Muscle layer of duodenum (tissue), 2 donors: ENCODE results near the gene PELI2.

ENCODE experiments used
- H3K27ac ChIP-seq: one replicate; pipeline ENCODE4 v1.7.0; 2013; ENCODE audit warnings: mild to moderate bottlenecking, low read length
- H3K27me3 ChIP-seq: one replicate; pipeline ENCODE4 v1.7.0; 2013; ENCODE audit warnings: low read depth, mild to moderate bottlenecking, control low read depth, low read length
- H3K36me3 ChIP-seq, 2 donors: one replicate each; pipeline ENCODE4 v1.7.0; 2013; ENCODE audit warnings: low read length in 2 of 2, control low read depth in 1 of 2, mild to moderate bottlenecking in 1 of 2; ENCODE audit not compliant: insufficient read depth in 2 of 2, control insufficient read depth in 1 of 2
- H3K4me1 ChIP-seq, 2 donors: one replicate each; pipeline ENCODE4 v1.7.0; 2013; ENCODE audit warnings: low read length in 2 of 2, mild to moderate bottlenecking in 2 of 2, control low read depth in 1 of 2, moderate library complexity in 1 of 2; ENCODE audit not compliant: insufficient read depth in 2 of 2, control insufficient read depth in 1 of 2
- H3K4me3 ChIP-seq, 2 donors: one replicate each; pipeline ENCODE4 v1.7.0; 2013; ENCODE audit warnings: low read length in 2 of 2, low read depth in 1 of 2, mild to moderate bottlenecking in 1 of 2
- H3K9me3 ChIP-seq, 2 donors: one replicate each; pipeline ENCODE4 v1.7.0; 2013; ENCODE audit warnings: low read length in 2 of 2, control low read depth in 1 of 2, mild to moderate bottlenecking in 1 of 2; ENCODE audit not compliant: control insufficient read depth in 1 of 2
- donor health status: healthy.

Gene PELI2

DNA sequence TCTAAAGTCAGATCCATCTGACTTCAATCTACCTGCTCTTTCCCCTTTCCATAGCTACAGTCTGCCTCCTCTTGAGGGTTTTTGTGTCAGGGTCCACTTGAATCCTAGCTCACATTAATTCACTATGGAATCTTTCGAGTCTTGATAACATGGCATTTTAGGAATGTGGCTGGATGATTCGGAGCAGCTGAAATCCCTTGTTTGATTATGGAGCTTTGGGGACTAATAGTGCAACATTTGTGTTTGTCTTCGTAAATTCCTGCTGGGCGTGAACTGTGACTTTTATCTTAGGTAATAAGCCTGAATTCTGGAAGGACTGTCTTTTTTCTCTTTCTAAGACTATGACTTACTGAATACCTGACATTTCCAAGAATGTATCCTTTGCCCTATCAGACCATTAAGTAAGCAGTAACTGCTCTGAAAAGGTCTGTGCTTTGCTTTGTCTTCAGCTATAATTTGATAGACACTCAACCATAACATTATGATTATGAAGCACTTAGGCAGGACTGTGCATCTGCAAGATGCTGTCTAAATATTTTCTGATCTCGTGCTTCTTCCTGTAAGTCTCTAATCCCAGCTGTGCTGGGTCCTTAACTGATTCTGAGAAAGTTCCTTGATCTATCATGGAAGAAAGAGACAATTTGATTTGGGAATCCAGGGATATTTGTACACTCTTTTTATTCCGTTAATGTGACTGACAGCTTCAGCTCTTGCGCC lies 19.0 kb upstream of the PELI2 start:
- no peaks in the 10 kb centered on the region for H3K36me3 ChIP-seq
- H3K9me3 ChIP-seq, result no peaks in the 10 kb centered on the region
- no peak overlapping the region for H3K4me3 ChIP-seq
- H3K27me3 ChIP-seq, result no peaks in the 10 kb centered on the region
- no peaks in the 10 kb centered on the region for H3K4me1 ChIP-seq
- no peak overlapping the region for H3K27ac ChIP-seq

DNA sequence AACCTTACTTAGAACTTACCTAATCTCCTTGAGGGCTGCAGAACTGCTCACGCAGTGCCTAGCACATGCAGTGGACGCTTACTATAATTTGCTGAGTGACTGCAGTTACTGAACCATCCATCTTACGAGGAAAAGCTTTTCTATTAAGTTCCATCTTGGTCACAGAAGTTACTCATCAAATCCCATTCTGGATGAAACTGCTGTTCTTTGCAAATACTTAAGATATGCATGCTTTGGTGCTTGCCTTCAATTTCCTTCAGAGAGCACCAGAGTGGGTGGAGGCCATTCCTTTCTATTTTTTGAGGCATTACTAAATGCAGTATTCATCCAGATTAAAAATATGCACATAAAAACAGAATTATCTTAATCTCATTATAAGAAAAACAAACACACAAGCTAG lies 17.7 kb upstream of the PELI2 start:
- Histone ChIP-seq H3K27me3 (no peaks in the 10 kb centered on the region), H3K9me3 (no peaks in the 10 kb centered on the region), H3K27ac (no peak overlapping the region), H3K4me1 (no peaks in the 10 kb centered on the region), H3K36me3 (no peaks in the 10 kb centered on the region), H3K4me3 (no peak overlapping the region)

DNA sequence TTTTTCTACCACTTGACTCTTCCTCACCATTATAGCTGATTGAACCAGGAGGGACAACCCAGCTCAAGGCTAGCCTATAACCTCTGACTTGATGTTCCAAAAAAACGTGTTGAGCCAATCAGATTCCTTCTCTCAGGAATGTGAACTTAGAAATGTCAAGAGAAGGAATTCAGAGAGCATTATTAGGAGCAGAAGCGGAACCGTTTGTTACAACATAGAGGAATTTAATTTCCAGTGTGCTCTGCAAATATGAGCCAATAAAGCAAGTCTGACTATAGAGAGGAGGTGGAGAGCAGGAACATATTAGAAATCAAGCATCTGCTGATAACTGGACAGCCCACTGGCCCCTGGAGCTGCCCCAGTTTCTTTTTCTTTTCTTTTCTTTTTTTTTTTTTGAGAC lies 15.3 kb upstream of the PELI2 start:
- Histone ChIP-seq H3K27ac (no peak overlapping the region), H3K4me1 (no peaks in the 10 kb centered on the region), H3K4me3 (no peak overlapping the region)

DNA sequence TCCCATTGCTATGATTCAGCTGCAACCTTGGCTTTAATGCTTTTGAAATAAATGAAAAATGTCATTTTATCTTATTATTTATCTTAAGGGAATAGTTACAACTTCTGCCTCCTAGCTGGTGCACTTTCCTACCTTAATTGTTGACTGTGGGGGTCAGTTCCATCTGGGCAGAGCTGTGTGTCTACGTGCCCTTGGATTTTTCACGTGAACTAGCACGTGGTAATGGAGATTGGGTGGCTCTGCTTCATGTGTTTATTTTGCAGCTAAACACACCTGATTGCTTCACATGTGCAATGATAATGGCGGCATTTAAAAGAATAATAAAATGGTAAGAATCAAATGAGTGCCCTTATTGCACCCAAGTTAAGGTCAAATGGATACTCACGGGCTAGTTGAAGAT lies 10.6 kb upstream of the PELI2 start:
- Histone ChIP-seq H3K27me3 (no peaks in the 10 kb centered on the region), H3K9me3 (no peaks in the 10 kb centered on the region), H3K4me3 (no peak overlapping the region), H3K4me1 (no peaks in the 10 kb centered on the region), H3K36me3 (no peaks in the 10 kb centered on the region), H3K27ac (no peak overlapping the region)

More for the DNA sequence above, 15.3 kb upstream of the PELI2 start:
- H3K36me3 ChIP-seq, result no peaks in the 10 kb centered on the region
- H3K27me3 ChIP-seq, result no peaks in the 10 kb centered on the region
- no peaks in the 10 kb centered on the region for H3K9me3 ChIP-seq

DNA sequence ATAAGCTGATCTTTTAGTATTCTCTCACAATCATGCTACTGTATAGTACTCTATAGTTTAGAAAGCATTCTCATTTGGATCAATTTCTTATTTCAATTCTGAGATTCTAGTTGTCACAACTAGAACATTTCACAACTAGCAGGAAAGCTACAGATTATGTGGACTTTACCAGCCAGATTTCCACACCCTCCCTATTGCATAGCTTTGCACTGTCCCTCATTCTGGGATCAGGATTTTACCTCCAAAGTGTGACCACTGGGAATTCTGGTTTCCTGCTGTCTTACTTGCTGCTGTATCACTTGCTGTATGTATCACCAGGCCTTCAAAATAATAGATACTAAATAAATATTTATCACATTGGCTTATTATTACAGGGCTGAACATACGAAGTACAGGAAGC lies 10.2 kb upstream of the PELI2 start:
- no peak overlapping the region for H3K27ac ChIP-seq

DNA sequence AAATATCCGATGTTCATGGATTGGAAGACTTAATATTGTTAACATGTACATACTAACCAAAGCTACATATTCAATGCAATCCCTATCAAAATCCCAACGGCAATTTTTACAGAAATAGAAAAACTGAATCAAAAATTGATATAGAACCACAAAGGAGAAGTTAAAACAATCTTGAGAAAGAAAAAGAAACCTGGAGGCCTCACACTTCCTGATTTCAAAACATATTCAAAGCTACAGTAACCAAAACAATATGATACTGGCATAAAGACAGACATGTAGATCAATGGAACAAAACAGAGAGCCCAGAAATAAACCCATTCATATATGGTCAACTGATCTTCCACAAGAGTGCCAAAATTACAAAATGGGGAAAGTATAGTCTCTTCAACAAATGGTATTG lies 5.4 kb upstream of the PELI2 start:
- Histone ChIP-seq H3K27ac (no peak overlapping the region), H3K27me3 (no peaks in the 10 kb centered on the region), H3K4me3 (no peak overlapping the region), H3K9me3 (no peaks in the 10 kb centered on the region), H3K4me1 (peaks cover 0 to 4% of the 10 kb centered on the region in 2 donors), H3K36me3 (no peaks in the 10 kb centered on the region)

More for the DNA sequence above, 10.2 kb upstream of the PELI2 start:
- Histone ChIP-seq H3K9me3 (no peaks in the 10 kb centered on the region), H3K4me1 (no peaks in the 10 kb centered on the region), H3K27me3 (no peaks in the 10 kb centered on the region), H3K36me3 (no peaks in the 10 kb centered on the region), H3K4me3 (no peak overlapping the region)

DNA sequence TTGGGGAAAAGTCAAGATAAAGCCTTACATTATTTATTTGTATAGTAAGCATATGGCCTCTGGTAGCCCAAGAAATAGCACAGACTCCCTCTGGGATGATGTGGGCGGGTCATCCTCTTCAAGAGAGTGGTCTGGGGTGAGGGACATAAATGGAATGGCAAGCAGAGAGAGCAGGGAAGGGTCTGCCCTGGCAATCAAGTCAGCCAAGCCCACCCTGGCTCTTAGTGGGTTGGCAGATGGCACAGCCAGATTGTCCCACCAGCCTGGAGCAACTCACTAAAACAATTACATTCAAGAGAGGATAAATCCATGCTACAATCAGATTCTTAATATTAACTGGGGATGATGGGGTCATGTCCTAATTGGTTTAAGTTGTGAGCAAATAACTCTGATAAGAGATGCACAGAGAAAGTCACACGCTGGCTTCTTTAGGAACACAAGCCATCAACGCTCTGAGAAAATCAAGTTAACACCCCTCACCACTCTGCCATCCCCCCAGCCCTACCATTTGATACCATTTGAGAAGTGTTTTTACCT lies 2.8 kb upstream of the PELI2 start:
- H3K27ac ChIP-seq, result no peak overlapping the region
- H3K4me3 ChIP-seq, result no peak overlapping the region
- H3K9me3 ChIP-seq, result no peaks in the 10 kb centered on the region
- H3K36me3 ChIP-seq, result no peaks in the 10 kb centered on the region
- no peaks in the 10 kb centered on the region for H3K27me3 ChIP-seq
- peaks cover 0 to 7% of the 10 kb centered on the region in 2 donors for H3K4me1 ChIP-seq

DNA sequence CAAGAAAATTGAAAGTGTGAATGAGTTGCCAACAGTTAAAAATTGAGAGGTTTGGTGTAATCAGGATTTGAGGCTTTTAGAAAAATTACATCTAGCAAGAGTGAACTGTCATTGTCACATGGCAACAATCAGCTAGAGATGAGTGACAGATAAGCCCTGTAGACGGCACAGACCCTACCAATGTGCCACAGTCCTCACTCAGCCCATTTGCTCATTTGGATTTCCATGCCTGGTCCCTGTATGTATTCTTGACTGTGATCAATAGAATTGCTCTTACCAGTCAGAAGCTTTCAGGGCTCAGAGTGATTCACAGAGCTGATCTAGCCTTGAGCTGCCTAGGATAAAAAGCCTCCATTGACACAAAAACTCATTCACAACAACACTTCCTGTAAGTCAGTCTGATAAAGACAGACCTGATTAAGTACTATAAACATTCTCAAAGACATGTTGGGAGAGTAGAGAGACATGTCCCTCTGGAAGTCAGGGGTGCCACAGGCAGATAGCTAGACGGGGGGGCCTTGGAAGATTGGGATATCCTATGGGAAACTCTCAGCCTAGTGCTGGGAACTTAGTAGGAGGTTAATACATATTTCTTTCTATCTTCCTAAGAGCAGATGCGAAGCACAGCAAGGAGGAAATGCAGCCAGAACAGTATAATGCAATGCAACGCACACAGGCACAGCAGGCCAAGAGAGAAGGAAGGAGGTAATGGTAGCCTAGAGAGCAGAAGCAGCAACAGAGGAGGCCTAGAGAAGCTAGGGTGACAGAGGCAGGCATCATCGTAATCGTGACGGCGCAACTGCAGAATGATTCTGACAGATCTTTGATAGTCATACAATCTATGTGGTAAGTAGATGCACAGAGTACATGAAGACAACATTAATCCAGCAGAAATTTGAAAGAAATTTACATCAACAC lies 2.0 kb upstream of the PELI2 start:
- Histone ChIP-seq H3K4me3 (no peak overlapping the region), H3K27ac (no peak overlapping the region), H3K4me1 (peaks cover 0 to 12% of the 10 kb centered on the region in 2 donors), H3K27me3 (no peaks in the 10 kb centered on the region), H3K36me3 (no peaks in the 10 kb centered on the region), H3K9me3 (no peaks in the 10 kb centered on the region)

DNA sequence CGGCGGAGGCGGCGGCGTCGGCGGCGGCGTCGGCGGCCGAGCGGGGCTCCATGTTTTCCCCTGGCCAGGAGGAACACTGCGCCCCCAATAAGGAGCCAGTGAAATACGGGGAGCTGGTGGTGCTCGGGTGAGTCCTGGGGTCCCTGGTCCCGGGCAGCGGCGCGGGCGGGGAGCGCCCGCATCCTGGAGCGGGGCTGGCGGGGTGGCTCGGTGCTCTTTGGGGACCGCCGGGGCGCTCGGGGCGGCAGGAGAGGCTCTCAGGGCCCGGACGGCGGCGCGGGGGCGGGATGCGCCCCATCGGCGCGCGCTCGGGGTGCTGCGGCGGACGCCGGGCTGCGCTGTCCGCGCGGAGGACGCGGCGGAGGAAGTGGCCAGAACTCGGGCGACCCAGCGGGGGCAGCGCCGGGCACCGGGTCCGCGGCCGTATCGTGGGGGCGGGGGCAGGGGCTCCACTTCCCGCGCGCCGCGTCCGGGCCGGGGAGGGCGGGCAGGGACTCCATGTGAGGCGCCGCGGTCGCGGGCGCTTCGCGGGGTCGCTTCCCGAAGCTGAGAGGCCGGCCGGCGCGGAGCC lies 485 bp downstream of the PELI2 start:
- Histone ChIP-seq H3K27me3 (no peaks in the 10 kb centered on the region), H3K4me3 (peak overlapping the region; percentile 86 to 88), H3K4me1 (peaks cover 0 to 27% of the 10 kb centered on the region in 2 donors), H3K27ac (no peak overlapping the region), H3K9me3 (no peaks in the 10 kb centered on the region), H3K36me3 (no peaks in the 10 kb centered on the region)

DNA sequence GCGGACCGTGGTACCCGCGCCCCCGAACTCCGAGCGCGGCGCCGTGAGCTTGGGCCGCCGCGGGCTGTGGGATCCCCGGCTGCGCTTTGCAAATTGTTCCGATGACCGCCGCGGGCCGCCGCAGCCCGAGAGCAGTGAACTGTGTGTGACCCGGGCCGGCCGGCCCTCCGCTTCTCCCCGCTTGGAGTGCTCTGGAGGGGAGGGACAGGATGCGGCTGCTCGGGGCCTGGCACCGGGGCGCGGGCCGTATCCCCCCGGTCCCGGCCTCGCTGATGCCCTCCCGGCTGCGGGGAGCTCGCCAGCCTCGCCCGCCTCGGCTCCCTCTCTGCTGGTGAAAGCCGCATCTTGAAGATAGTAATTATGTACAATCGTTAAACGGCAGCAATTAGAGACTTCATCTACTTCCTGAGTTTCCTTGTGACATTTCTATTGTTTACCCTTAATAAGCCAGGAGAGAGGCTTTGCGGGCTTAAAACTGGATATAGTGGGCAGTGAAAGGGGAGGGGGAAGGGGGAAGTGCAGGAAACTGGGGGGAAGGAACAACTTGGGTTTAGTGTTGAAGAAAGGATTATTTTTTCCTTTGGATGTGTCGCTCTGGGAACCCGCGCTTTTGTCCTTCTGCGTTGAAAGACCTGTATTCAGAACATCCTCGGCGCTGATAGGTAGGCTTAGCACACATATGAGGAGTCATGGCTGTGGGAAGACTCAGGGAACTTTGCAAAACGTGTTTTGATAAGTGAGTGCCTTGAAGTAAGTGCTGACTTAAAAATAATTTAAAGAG lies 1.2 kb downstream of the PELI2 start:
- H3K4me1 ChIP-seq, result peaks cover 0 to 32% of the 10 kb centered on the region in 2 donors
- peak overlapping the region; percentile 87 for H3K27ac ChIP-seq
- H3K27me3 ChIP-seq, result no peaks in the 10 kb centered on the region
- no peaks in the 10 kb centered on the region for H3K9me3 ChIP-seq
- H3K4me3 ChIP-seq, result peak overlapping the region; percentile 86 to 88
- no peaks in the 10 kb centered on the region for H3K36me3 ChIP-seq
